Measurements from ENCODE around the gene APIP. TPM values are rescaled to one million over a fixed set of nuclear protein-coding genes. Genes with fewer than 3 reads are reported as not detected.

The APIP gene
- total RNA-seq, 2 donors from 2014 or later = 23.9 to 33.1 TPM

DNA sequence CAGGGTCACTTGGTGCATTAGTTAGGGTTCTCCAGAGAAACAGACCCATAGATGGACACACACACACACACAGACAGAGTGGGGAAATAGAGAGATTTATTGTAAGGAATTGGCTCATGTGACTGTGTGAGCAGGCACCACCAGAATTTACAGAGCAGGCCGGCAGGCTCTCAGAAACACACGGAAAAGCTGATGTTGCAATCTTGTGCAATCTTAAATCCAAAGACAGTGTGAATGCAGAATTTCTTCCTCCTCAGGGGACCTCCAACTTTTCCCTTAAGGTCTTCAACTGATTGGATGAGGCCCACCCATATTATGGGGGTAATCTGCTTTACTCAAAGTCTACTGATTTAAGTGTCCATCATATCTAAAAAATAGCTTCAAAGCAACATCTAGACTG, 49.8 kb downstream of the APIP start:
- no peaks in the 10 kb centered on the region for H3K4me1 ChIP-seq (replicated peaks)
- no peak overlapping the region for H3K4me3 ChIP-seq
- H3K27me3 ChIP-seq (replicated peaks; ENCODE audit: insufficient read depth) = no peaks in the 10 kb centered on the region
- intact Hi-C loops (cut with DNase I) = no loop called here
- no peaks in the 10 kb centered on the region for H3K9me3 ChIP-seq
- WGBS = 89% methylated on average over 2 of the region's 2 CpGs
- no peaks in the 10 kb centered on the region for H3K36me3 ChIP-seq
- no peak for DNase-seq (ENCODE audit: low spot score)
- no peak overlapping the region for H3K27ac ChIP-seq
- TF ChIP-seq POLR2AphosphoS5 (IDR thresholded peaks at IDR 0.05) (no peak), POLR2A (IDR thresholded peaks at IDR 0.05) (no peak)
- TF ChIP-seq, protein P1, sequence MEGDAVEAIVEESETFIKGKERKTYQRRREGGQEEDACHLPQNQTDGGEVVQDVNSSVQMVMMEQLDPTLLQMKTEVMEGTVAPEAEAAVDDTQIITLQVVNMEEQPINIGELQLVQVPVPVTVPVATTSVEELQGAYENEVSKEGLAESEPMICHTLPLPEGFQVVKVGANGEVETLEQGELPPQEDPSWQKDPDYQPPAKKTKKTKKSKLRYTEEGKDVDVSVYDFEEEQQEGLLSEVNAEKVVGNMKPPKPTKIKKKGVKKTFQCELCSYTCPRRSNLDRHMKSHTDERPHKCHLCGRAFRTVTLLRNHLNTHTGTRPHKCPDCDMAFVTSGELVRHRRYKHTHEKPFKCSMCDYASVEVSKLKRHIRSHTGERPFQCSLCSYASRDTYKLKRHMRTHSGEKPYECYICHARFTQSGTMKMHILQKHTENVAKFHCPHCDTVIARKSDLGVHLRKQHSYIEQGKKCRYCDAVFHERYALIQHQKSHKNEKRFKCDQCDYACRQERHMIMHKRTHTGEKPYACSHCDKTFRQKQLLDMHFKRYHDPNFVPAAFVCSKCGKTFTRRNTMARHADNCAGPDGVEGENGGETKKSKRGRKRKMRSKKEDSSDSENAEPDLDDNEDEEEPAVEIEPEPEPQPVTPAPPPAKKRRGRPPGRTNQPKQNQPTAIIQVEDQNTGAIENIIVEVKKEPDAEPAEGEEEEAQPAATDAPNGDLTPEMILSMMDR (IDR thresholded peaks at IDR 0.05) = no peak

DNA sequence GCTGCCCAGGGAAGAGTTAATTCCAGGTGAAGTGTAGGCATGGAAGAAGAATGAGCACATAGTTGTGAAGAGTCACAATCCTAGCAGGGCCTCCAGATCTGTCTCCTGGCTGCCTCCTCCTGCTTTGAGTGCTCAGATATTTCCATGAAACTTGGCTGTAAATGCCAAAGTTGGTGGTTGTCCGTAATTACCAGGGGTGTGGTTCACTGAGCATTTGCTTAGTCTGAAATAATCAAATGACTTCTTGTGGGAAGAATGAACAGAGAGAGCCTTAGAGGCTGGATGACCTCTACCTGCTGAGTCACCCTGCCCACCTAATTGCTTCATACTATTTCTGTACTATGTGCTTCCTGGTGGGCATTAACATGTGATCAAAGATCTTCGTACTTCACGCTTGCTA, 50.9 kb downstream of the APIP start:
- TF ChIP-seq POLR2AphosphoS5 (IDR thresholded peaks at IDR 0.05) = no peak
- no peak for TF ChIP-seq POLR2A (IDR thresholded peaks at IDR 0.05)
- TF ChIP-seq, protein P1 (IDR thresholded peaks at IDR 0.05) = no peak
- intact Hi-C loops (cut with DNase I) = no loop called here
- 99% methylated on average over 3 of the region's 3 CpGs for WGBS

DNA sequence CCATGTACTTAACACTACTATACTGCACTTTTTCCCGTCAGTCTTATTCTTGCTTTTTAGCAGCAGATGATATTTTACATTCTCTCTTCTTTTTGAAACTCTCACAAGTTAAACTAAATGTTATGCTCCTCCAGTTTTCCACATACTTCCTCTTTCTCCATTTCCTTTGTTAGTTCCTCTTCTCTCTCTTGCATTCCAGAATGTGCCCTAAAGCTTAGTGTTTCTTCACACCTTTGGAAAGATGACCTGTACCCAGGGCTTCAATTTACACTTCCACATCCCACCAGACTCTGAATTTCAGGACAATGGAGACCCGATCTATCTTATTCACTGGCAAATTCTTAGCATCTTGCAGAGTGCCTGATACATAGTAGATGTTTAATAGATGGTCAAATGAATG, 51.8 kb downstream of the APIP start:
- no peak for TF ChIP-seq POLR2A (IDR thresholded peaks at IDR 0.05)
- WGBS = 88% methylated on average over 2 of the region's 2 CpGs
- H3K27ac ChIP-seq = no peak overlapping the region

More for the DNA sequence above, 50.9 kb downstream of the APIP start:
- Histone ChIP-seq H3K9me3 (no peaks in the 10 kb centered on the region), H3K4me1 (replicated peaks) (no peaks in the 10 kb centered on the region), H3K4me3 (no peak overlapping the region), H3K27ac (no peak overlapping the region), H3K36me3 (no peaks in the 10 kb centered on the region), H3K27me3 (replicated peaks; ENCODE audit: insufficient read depth) (no peaks in the 10 kb centered on the region)
- DNase-seq (ENCODE audit: low spot score) = no peak

DNA sequence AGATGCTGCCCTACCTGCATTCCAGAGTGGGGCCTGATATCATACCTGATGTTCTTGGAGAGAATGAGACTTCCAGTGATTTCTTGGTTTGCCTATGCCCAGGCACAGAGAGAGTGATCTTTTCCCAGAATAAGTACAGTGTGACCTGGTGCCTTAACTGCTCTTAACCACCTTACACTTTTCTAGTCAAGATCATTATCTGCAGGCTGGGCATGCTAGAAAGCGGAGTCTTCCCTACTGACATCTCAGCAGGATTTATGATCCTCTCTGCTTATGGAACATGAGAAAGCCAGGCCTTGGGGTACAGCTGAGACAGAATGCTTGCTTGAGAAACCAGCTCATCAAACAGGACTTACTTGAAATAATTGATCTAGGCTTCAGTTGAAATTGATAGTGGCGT, 53.1 kb downstream of the APIP start:
- no peak overlapping the region for H3K27ac ChIP-seq
- DNase-seq (ENCODE audit: low spot score) = no peak
- H3K4me1 ChIP-seq (replicated peaks) = no peaks in the 10 kb centered on the region
- H3K27me3 ChIP-seq (replicated peaks; ENCODE audit: insufficient read depth) = no peaks in the 10 kb centered on the region
- TF ChIP-seq POLR2A (IDR thresholded peaks at IDR 0.05) = no peak
- no peak for TF ChIP-seq POLR2AphosphoS5 (IDR thresholded peaks at IDR 0.05)
- TF ChIP-seq, protein P1 (IDR thresholded peaks at IDR 0.05) = no peak
- no peak overlapping the region for H3K4me3 ChIP-seq
- WGBS = 35% methylated on average over 2 of the region's 2 CpGs
- no peaks in the 10 kb centered on the region for H3K36me3 ChIP-seq
- intact Hi-C loops (cut with DNase I) = no loop called here
- H3K9me3 ChIP-seq = no peaks in the 10 kb centered on the region

More for the DNA sequence above, 51.8 kb downstream of the APIP start:
- Histone ChIP-seq H3K9me3 (no peaks in the 10 kb centered on the region), H3K36me3 (no peaks in the 10 kb centered on the region), H3K4me3 (no peak overlapping the region), H3K27me3 (replicated peaks; ENCODE audit: insufficient read depth) (no peaks in the 10 kb centered on the region), H3K4me1 (replicated peaks) (no peaks in the 10 kb centered on the region)
- DNase-seq (ENCODE audit: low spot score) = no peak
- intact Hi-C loops (cut with DNase I) = no loop called here

DNA sequence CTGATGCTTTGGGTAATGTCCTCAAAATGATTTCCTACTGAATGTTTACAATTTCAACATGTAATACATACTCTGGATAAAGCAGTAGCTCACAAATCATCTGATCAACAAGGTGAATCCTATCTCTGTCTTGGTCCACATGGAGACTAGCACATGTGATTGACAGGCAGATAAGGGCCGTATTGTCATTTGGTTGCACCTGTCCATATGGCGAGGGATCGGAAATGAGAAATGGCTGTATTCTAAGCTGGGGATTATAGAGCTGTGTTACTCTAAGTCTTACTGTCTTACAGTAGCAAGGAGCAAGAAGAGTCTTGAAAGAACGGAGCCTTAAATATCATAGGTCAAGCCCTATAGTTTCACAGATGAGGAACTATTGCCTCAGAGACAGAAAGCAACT, 55.7 kb downstream of the APIP start:
- H3K36me3 ChIP-seq = no peaks in the 10 kb centered on the region
- H3K27ac ChIP-seq = peak overlapping the region in 1 of 2 donors; percentile 7
- no peaks in the 10 kb centered on the region for H3K27me3 ChIP-seq (replicated peaks; ENCODE audit: insufficient read depth)
- no peak for DNase-seq (ENCODE audit: low spot score)
- TF ChIP-seq, protein P1 (IDR thresholded peaks at IDR 0.05) = no peak
- TF ChIP-seq POLR2A (IDR thresholded peaks at IDR 0.05) = no peak
- TF ChIP-seq POLR2AphosphoS5 (IDR thresholded peaks at IDR 0.05) = no peak
- 91% methylated on average over 4 of the region's 4 CpGs for WGBS
- H3K4me1 ChIP-seq (replicated peaks) = no peaks in the 10 kb centered on the region
- no peaks in the 10 kb centered on the region for H3K9me3 ChIP-seq
- intact Hi-C loops (cut with DNase I) = no loop called here
- no peak overlapping the region for H3K4me3 ChIP-seq
